Endothelial cell of umbilical vein (primary cell): ENCODE data around the gene SAFB. TPM values are rescaled to one million over a fixed set of nuclear protein-coding genes. Genes with fewer than 3 reads are reported as not detected.

Experiments used
- BruUV-seq: library from RNA; stranded (reverse); fragments of 400-500 nt; replicated peaks from 2 replicates; lab custom pipeline; 2021; lab: Mats Ljungman, UMichigan
- CTCF ChIA-PET: fragments of 300-600, 350-600 bp; sonication (Branson Sonifier 250); formaldehyde crosslinking; loops from one replicate; lab custom pipeline; 2021; ENCODE audit warnings: antibody characterized with exemption, inconsistent platforms; lab: Charles Lee
- POLR2A ChIA-PET: fragments of 300-600, 350-600 bp; sonication (Branson Sonifier 250); formaldehyde crosslinking; loops from one replicate; lab custom pipeline; 2021; ENCODE audit warnings: antibody characterized with exemption, inconsistent platforms; lab: Charles Lee
- DNase-seq: peaks from one replicate; pipeline ENCODE4 v3.0.0-alpha.2; 2011; ENCODE audit warnings: low read depth, low spot score
- FAIRE-seq: peaks from 2 replicates; lab custom pipeline; 2011; peaks lifted over from hg19 to GRCh38; lab: Jason Lieb, UNC
- H2AFZ ChIP-seq: 2 replicates; pipeline ENCODE4 v1.6.0; 2012; ENCODE audit warnings: low read depth, low read length, control low read depth, inconsistent platforms
- H3K27ac ChIP-seq: 2 replicates; pipeline ENCODE4 v1.5.1; 2011; ENCODE audit warnings: low read depth, mild to moderate bottlenecking, control low read depth, low read length, moderate library complexity; ENCODE audit not compliant: insufficient read depth
- H3K27me3 ChIP-seq, 2 experiments: 2 replicates each; pipeline versions ENCODE4 v1.6.0 to v1.6.1; 2011; ENCODE audit warnings: low read length in 2 of 2, mixed read lengths in 1 of 2; ENCODE audit not compliant: control insufficient read depth in 2 of 2, insufficient read depth in 2 of 2
- H3K36me3 ChIP-seq, 2 experiments: 2 replicates in 1 of 2; 3 replicates in 1 of 2; pipeline ENCODE4 v1.5.1; 2011; ENCODE audit warnings: low read length in 2 of 2, mild to moderate bottlenecking in 1 of 2, moderate library complexity in 1 of 2; ENCODE audit not compliant: control insufficient read depth in 2 of 2, insufficient read depth in 2 of 2; ENCODE audit errors: extremely low read depth in 1 of 2
- H3K4me1 ChIP-seq: 3 replicates; pipeline ENCODE4 v1.5.1; 2011; ENCODE audit warnings: mild to moderate bottlenecking, low read length; ENCODE audit not compliant: control insufficient read depth, insufficient read depth; ENCODE audit errors: extremely low read depth
- H3K4me2 ChIP-seq: 2 replicates; pipeline ENCODE4 v1.6.1; 2011; ENCODE audit warnings: low read length, control low read depth, mixed read lengths; ENCODE audit not compliant: insufficient read depth
- H3K4me3 ChIP-seq, 3 experiments: fragments of 200-600 bp in 1 of 3; sonication (generic), shearing (Covaris generic) in 1 of 3; replicated peaks in 1 of 3; 2 replicates each; pipeline ENCODE4 v1.5.1; 2011 to 2016; ENCODE audit warnings: control low read depth in 3 of 3, low read length in 3 of 3, mild to moderate bottlenecking in 2 of 3, inconsistent platforms in 1 of 3, low read depth in 1 of 3, moderate library complexity in 1 of 3; ENCODE audit not compliant: insufficient read depth in 1 of 3
- H3K79me2 ChIP-seq: 2 replicates; pipeline ENCODE4 v1.6.0; 2012; ENCODE audit warnings: low read length, inconsistent platforms; ENCODE audit not compliant: control insufficient read depth, insufficient read depth
- H3K9ac ChIP-seq: replicated peaks from 2 replicates; pipeline ENCODE3; 2011; ENCODE audit warnings: low read length, control low read depth; ENCODE audit not compliant: insufficient read depth; ENCODE audit errors: extremely low read depth
- H3K9me1 ChIP-seq: replicated peaks from 3 replicates; pipeline ENCODE4 v1.6.0; 2011; ENCODE audit warnings: mild to moderate bottlenecking, low read length; ENCODE audit not compliant: control insufficient read depth, insufficient read depth; ENCODE audit errors: extremely low read depth
- H3K9me3 ChIP-seq: replicated peaks from 2 replicates; pipeline ENCODE4 v1.5.1; 2012; ENCODE audit warnings: low read length, inconsistent platforms; ENCODE audit not compliant: control insufficient read depth, insufficient read depth
- H4K20me1 ChIP-seq: replicated peaks from 2 replicates; pipeline ENCODE3; 2011; ENCODE audit warnings: mild to moderate bottlenecking, low read length; ENCODE audit not compliant: control insufficient read depth, insufficient read depth; ENCODE audit errors: extremely low read depth
- EZH2 ChIP-seq: IDR thresholded peaks from 2 replicates; pipeline ENCODE4 v1.6.1; 2012; ENCODE audit warnings: borderline replicate concordance, low read depth, mild to moderate bottlenecking, moderate library complexity, low read length, inconsistent platforms; ENCODE audit not compliant: severe bottlenecking
- FOS ChIP-seq: IDR thresholded peaks from 2 replicates; pipeline ENCODE4 v1.6.1; 2011; ENCODE audit warnings: mild to moderate bottlenecking, low read length, moderate library complexity, borderline replicate concordance; ENCODE audit not compliant: insufficient read depth
- GATA2 ChIP-seq: IDR thresholded peaks from 2 replicates; pipeline ENCODE4 v1.7.0; 2011; ENCODE audit warnings: low read depth, mild to moderate bottlenecking, moderate library complexity, mixed read lengths, low read length; ENCODE audit not compliant: insufficient read length, insufficient read depth
- JUN ChIP-seq: IDR thresholded peaks from 2 replicates; pipeline ENCODE4 v1.6.1; 2011; ENCODE audit warnings: borderline replicate concordance, low read depth; ENCODE audit not compliant: insufficient read length, insufficient read depth
- MYC ChIP-seq: IDR thresholded peaks from one replicate; pipeline ENCODE4 v1.6.1; 2011; ENCODE audit warnings: mild to moderate bottlenecking, low read depth, low read length
- POLR2A ChIP-seq: IDR thresholded peaks from 2 replicates; pipeline ENCODE4 v1.6.1; 2012; ENCODE audit warnings: low read depth, mild to moderate bottlenecking, control low read depth, low read length
- POLR2AphosphoS5 ChIP-seq: IDR thresholded peaks from 2 replicates; pipeline ENCODE4 v1.6.1; 2012; ENCODE audit warnings: low read depth, mild to moderate bottlenecking, control low read depth, low read length, moderate library complexity; ENCODE audit not compliant: insufficient read depth
- dilution Hi-C: fragments of 300-500 bp; cut with MboI; formaldehyde crosslinking; loops from one replicate; pipeline ENCODE4 v1.15.0; 2019; ENCODE audit warnings: low sequenced_read_pairs; ENCODE audit not compliant: extremely low pct_ligation_motif_present
- intact Hi-C: fragments of 100-400 bp; cut with micrococcal nuclease; formaldehyde crosslinking; loops from one replicate; pipeline ENCODE4 v1.10.0; 2022
- polyA plus RNA-seq, 4 experiments: library from polyadenylated mRNA; depleted of rRNA in 3 of 4; stranded (reverse) in 3 of 4; unstranded in 1 of 4; fragments of >200 nt; gene quantifications; 2 replicates each; pipeline versions ENCODE4 v1.2.1 to v1.2.3, GENCODE V29; 2011 to 2012; ENCODE audit warnings: missing spikeins in 1 of 4
- total RNA-seq: library from RNA; stranded (reverse); gene quantifications from 2 replicates; pipeline ENCODE4 v1.2.3, GENCODE V29; 2021
- TF ChIP-seq, protein P1 (sequence below): IDR thresholded peaks from 2 replicates; pipeline ENCODE4 v1.6.1; 2011; ENCODE audit not compliant: insufficient read depth, insufficient read length
- TF ChIP-seq, protein P2 (sequence below), 2 donors: IDR thresholded peaks; 1 replicate in 1 of 2; 2 replicates in 1 of 2; pipeline ENCODE4 v1.5.1; 2011; ENCODE audit warnings: low read length in 2 of 2, mild to moderate bottlenecking in 2 of 2, moderate library complexity in 2 of 2, control low read depth in 1 of 2, inconsistent platforms in 1 of 2, low read depth in 1 of 2; ENCODE audit not compliant: insufficient read depth in 1 of 2; ENCODE audit errors: extremely low read depth in 1 of 2

The SAFB gene
- total and polyA plus RNA-seq, 2 donors (not counting 3 experiments of a cell fraction or from before 2014, with no cell fraction given): 44.7 to 109 TPM

DNA sequence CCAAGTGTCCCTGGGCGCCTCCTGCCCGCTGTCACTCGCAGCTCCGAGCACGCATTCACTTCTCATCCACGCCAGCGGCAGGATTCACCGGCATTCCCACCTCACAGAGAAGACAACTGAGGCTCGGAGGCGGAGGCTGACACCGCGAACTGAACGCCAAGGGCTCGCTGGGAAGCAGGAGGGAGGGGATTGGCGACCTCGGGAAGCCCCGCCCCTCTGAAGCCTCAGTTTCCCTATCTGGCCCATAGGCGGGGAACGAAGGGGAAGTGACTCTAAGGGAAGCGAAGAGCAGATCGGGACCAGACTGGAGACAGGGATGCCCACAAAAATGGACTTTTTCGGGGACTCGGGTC is 57.2 kb downstream of the SAFB start:
- Histone ChIP-seq H3K27ac (peak overlapping the region; percentile 83), H3K9me1 (no peaks in the 10 kb centered on the region), H3K4me1 (peaks cover 10% of the 10 kb centered on the region), H3K4me3 (peak overlapping the region; percentile 65 to 91 (median 90)), H4K20me1 (no peaks in the 10 kb centered on the region), H3K36me3 (peaks cover 0 to 5% of the 10 kb centered on the region in 2 experiments), H2AFZ (peak overlapping the region; percentile 70), H3K4me2 (peak overlapping the region; percentile 91), H3K27me3 (no peaks in the 10 kb centered on the region), H3K9me3 (no peaks in the 10 kb centered on the region), H3K9ac (peak overlapping the region; percentile 91), H3K79me2 (peaks cover 9% of the 10 kb centered on the region)
- FAIRE-seq (no peak), DNase-seq (no peak)
- TSS peak; percentile 85 for BruUV-seq
- TF ChIP-seq GATA2 (no peak), EZH2 (no peak), MYC (no peak), JUN (no peak), POLR2A (no peak), FOS (no peak), POLR2AphosphoS5 (no peak)
- TF ChIP-seq, protein P1, sequence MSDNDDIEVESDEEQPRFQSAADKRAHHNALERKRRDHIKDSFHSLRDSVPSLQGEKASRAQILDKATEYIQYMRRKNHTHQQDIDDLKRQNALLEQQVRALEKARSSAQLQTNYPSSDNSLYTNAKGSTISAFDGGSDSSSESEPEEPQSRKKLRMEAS: no peak
- TF ChIP-seq, protein P2, sequence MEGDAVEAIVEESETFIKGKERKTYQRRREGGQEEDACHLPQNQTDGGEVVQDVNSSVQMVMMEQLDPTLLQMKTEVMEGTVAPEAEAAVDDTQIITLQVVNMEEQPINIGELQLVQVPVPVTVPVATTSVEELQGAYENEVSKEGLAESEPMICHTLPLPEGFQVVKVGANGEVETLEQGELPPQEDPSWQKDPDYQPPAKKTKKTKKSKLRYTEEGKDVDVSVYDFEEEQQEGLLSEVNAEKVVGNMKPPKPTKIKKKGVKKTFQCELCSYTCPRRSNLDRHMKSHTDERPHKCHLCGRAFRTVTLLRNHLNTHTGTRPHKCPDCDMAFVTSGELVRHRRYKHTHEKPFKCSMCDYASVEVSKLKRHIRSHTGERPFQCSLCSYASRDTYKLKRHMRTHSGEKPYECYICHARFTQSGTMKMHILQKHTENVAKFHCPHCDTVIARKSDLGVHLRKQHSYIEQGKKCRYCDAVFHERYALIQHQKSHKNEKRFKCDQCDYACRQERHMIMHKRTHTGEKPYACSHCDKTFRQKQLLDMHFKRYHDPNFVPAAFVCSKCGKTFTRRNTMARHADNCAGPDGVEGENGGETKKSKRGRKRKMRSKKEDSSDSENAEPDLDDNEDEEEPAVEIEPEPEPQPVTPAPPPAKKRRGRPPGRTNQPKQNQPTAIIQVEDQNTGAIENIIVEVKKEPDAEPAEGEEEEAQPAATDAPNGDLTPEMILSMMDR (IDR thresholded peaks at IDR 0.05; ENCODE audit: extremely low read depth in 1 of 2, insufficient read depth in 1 of 2, low read depth in 1 of 2, low read length in 2 of 2): no peak
- dilution Hi-C loops (no loop called here), intact Hi-C loops (loop anchor here (1.0 to 2.0 kb wide), 2 partner anchors 10 to 57 kb away; partner anchors contain the start of genes RPL36, SAFB and SAFB2)
- CTCF ChIA-PET: interaction anchor here (1.0 kb wide), 1 partner anchor 10 kb away, joined by 4 read pairs; the partner anchor contains the start of gene RPL36
- POLR2A ChIA-PET: no interaction called here
